ENCODE results near the gene ZNF574.
A peak's percentile ranks its signal among the peaks of the same experiment; 100 is the strongest.

ZNF574 gene

DNA sequence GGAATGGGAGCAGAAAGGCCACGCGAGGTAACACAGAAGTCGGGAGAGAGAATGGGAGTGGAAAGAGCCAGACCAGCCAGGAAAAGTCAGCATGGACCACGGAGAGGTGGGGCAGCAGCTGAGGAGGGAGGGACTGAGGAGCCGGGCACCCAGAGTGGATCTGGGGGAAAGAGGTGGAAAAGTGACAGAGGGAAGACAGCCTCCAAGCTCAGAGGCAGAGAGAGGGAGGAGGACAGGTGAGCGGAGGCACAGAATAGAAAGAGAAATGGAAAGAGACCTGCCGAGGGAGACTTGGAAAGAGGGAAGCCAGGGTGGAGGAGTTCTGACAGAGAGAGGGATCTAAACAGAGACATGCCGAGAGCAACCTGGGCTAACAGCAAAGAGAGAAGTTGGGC lies 7.6 kb upstream of the ZNF574 start:
- no peaks in the 10 kb centered on the region for H3K4me1 Mint-ChIP-seq (ENCODE audit: low read depth)
- no peak overlapping the region for H3K4me3 Mint-ChIP-seq
- H3K27ac Mint-ChIP-seq: no peak overlapping the region
- no peaks in the 10 kb centered on the region for H3K36me3 Mint-ChIP-seq (ENCODE audit: low read depth)
- H3K9me3 Mint-ChIP-seq: no peaks in the 10 kb centered on the region
- H3K27me3 Mint-ChIP-seq: peaks cover 4% of the 10 kb centered on the region

DNA sequence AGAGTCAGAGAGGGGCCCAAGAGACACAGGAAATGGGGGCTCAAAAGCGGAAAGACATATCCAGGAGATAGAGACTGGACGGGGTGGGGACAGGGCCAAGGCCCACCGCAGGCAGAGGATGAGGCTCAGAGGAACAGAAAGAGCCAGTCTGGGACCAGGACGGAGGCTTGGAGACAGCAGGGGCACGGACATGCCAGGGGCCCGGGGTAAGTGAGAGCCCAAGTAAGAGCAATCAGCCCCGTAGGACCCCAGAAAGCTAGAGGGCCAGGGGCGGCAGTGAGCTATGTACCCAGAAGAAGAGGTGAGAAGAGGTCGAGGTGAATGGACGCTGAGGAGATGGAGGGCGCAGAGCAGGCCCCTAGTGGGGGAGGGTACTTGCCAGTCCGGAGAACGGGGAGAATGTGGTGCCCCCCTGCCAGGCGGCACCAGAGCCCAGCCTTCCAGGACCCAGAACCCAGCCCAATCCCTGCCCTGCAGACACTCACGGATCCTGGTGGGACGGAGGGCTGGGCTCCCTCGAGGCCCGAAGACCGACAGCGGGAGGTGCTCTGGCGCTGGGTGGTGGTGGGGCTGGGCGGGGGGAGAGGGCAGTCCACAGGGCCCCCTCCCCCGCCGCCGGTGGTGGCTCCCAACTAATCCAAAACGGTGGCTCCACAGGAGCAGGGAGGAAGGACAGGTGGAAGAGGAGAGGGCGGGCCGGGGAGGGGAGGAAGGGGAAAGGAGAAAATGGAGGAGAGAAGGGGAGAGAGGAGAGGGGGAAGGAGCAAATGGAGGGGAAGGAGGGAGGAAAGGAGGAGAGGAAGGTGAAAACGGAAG lies 7.0 kb upstream of the ZNF574 start:
- Mint-ChIP-seq H3K4me1 (ENCODE audit: low read depth) (no peaks in the 10 kb centered on the region), H3K4me3 (no peak overlapping the region), H3K27me3 (peaks cover 4% of the 10 kb centered on the region), H3K27ac (no peak overlapping the region), H3K9me3 (no peaks in the 10 kb centered on the region), H3K36me3 (ENCODE audit: low read depth) (no peaks in the 10 kb centered on the region)

DNA sequence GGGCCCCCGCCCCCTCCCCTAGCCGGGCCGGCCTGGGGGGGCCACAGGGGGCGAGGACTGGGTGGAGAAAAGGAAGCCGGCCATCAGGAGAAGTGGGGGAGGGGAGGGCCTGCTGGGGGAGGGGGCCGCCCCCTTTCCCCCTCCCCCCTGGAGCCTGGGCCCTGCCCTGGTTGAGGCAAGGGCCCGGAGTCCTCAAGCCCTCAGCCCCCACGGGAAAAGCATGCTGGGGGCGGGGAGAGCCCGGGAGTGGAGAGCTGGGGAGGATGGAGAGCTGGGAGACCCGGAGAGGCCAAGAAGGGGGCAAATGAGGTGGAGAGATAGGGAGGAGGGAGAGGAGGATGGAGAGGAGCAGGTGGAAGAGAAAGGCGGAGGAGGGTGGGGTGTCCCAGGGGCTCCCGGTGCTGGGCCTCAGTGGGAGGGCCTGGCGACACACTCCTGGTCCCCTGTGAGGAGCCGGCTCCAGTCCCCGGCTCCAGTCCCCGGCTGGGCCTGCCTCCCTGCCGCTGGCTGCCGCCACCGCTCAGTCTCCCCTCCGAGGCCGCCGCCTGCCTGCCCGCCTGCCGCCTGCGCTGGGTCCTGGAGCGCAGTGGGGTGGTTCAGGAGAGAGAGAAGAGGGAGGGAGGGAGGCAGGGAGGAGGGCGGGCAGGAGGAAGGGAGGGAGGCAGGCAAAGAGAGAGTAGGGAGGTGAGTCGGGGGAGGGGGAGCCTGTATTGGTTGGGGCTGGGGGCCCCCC lies 6.2 kb upstream of the ZNF574 start, which contains the start of gene GRIK5:
Gene GRIK5 (minus strand): TSS at position 588 of the 733 bp plus-strand sequence. CDS start 4,436 bp downstream, outside the sequence.
- H3K9me3 Mint-ChIP-seq: no peaks in the 10 kb centered on the region
- H3K36me3 Mint-ChIP-seq (ENCODE audit: low read depth): no peaks in the 10 kb centered on the region
- peaks cover 3% of the 10 kb centered on the region for H3K4me1 Mint-ChIP-seq (ENCODE audit: low read depth)
- no peak within 1 kb of the TSS for H3K27ac Mint-ChIP-seq
- H3K4me3 Mint-ChIP-seq: no peak within 1 kb of the TSS
- H3K27me3 Mint-ChIP-seq: peaks cover 4% of the 10 kb centered on the region

DNA sequence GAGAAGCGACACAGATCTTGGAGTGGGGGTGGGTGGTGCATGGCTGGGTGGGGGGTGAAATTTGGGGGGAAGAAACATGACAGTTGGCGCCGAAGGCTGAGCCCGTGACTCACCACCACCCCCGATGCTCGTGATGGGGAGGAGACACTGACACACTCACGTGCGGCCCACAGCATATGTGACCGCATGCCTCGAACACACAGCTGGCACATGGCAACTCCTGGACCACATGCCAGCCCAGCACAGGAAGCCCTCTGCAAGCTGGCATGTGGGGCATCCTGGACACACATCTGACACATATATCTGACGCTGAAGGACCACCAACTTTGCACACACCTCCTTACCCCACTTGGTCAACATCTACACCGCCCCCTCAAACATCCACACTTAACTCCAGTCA lies 4.7 kb upstream of the ZNF574 start:
- Mint-ChIP-seq H3K36me3 (ENCODE audit: low read depth) (peaks cover 8% of the 10 kb centered on the region), H3K4me1 (ENCODE audit: low read depth) (peaks cover 16% of the 10 kb centered on the region), H3K27me3 (peaks cover 4% of the 10 kb centered on the region), H3K4me3 (no peak overlapping the region), H3K9me3 (no peaks in the 10 kb centered on the region), H3K27ac (no peak overlapping the region)

DNA sequence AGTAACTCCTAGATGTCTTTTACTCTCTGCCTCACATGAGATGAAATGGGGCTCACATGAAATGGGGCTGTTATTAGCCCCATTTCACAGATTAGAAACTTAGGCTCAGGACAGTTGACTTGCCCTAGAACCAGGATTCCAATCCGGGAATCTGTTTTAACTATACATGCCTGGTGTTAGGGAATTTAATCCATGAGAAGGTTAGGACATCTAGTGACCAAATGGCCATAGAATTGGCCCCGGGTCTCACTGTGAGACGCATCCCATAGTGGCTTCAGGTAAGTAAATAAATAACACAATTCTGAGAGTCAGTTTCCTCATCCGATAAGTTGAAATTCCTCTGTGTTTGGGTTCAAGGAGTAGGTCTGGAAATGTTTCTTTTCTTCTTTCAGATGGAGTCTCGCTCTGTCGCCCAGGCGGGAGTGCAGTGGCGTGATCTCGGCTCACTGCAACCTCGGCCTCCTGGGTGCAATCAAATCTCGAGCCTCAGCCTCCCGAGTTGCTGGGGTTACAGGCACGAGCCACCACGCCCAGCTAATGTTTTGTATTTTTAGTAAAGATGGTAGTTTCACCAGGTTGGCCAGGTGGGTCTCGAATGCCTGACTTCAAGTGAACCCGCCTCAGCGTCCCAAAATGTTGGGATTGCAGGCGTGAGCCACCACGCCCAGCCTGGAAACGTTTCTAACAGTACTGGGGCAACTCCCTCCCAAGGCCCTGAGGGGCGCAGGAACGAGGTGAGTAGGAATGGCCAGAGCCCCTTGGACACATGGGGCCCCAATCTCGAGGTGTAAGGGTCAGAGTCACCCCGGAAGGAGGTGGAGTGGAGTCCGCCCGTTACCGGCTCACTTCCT lies 1.2 kb upstream of the ZNF574 start:
- Mint-ChIP-seq H3K27me3 (peaks cover 4% of the 10 kb centered on the region), H3K27ac (peak overlapping the region; percentile 100), H3K4me1 (ENCODE audit: low read depth) (peaks cover 44% of the 10 kb centered on the region), H3K4me3 (peak overlapping the region; percentile 96), H3K9me3 (no peaks in the 10 kb centered on the region), H3K36me3 (ENCODE audit: low read depth) (peaks cover 26% of the 10 kb centered on the region)

DNA sequence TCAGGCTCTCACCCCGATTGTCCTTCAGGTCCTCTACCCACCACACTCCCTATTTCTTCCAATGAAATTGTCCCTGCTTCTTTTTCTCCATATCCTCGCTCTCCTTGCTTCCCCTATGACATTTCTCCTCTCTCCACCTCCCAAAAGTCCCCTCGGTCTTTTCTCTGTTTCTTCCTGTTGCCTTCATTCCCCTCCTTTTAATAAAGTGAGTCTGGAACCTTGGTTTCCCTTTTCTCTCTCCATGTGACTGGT lies 676 bp upstream of the ZNF574 start:
- Mint-ChIP-seq H3K27ac (peak overlapping the region; percentile 100), H3K4me3 (peak overlapping the region; percentile 96), H3K36me3 (ENCODE audit: low read depth) (peaks cover 30% of the 10 kb centered on the region), H3K4me1 (ENCODE audit: low read depth) (peaks cover 44% of the 10 kb centered on the region), H3K9me3 (no peaks in the 10 kb centered on the region), H3K27me3 (peaks cover 4% of the 10 kb centered on the region)

DNA sequence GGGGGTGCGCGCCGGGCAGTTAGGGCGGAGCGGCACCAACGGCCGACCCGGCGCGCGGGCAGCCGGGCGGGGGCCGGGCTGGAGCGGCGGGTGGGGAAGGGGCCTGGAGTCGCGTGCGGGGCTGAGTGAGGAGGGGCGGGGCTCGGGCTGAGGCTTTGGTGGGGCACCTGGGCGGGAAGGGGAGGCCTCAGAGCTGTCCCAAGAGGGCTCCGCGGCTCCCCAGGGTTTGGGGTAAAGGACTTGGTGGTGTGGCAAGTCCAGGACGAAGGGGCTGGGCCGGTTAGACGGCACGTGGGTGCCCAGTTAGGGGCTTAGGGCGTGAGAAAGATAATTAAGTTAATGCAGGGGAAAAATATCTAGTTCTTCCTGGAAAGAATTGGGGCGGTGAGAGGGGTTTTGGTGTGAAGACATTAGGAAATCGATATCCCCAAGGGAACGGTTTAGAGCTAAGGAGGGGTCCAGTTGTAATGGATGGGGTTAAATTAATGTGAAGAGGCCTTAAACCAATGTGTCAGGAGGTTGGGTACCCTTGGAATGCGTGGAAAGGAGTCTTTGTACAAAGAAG lies 496 bp downstream of the ZNF574 start:
- Mint-ChIP-seq H3K36me3 (ENCODE audit: low read depth) (peaks cover 37% of the 10 kb centered on the region), H3K27me3 (peaks cover 2% of the 10 kb centered on the region), H3K4me1 (ENCODE audit: low read depth) (peaks cover 46% of the 10 kb centered on the region), H3K4me3 (peak overlapping the region; percentile 96), H3K27ac (peak overlapping the region; percentile 92), H3K9me3 (no peaks in the 10 kb centered on the region)

DNA sequence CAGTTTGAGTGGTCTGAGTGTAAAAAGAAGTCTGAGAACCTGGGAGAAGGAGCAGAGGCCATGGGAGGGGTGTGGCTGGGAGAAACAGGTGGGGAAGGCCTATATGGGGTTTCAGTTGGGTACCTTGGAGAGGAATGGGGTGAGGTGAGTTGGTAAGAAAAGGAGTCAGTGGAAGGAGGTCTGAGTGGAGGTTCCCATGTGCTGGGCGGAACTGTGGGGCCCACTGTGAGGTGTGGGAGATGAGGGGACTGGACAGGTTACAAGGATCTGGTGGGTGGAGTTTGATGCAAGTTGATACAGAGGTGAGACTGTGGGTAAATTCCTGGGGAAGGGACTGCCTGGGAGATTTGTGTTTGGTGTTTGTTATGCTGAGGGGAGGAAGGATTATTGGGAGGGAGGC lies 2.1 kb downstream of the ZNF574 start:
- Mint-ChIP-seq H3K36me3 (ENCODE audit: low read depth) (peaks cover 45% of the 10 kb centered on the region), H3K4me3 (peak overlapping the region; percentile 96), H3K27me3 (no peaks in the 10 kb centered on the region), H3K4me1 (ENCODE audit: low read depth) (peaks cover 51% of the 10 kb centered on the region), H3K9me3 (no peaks in the 10 kb centered on the region), H3K27ac (peak overlapping the region; percentile 92)

DNA sequence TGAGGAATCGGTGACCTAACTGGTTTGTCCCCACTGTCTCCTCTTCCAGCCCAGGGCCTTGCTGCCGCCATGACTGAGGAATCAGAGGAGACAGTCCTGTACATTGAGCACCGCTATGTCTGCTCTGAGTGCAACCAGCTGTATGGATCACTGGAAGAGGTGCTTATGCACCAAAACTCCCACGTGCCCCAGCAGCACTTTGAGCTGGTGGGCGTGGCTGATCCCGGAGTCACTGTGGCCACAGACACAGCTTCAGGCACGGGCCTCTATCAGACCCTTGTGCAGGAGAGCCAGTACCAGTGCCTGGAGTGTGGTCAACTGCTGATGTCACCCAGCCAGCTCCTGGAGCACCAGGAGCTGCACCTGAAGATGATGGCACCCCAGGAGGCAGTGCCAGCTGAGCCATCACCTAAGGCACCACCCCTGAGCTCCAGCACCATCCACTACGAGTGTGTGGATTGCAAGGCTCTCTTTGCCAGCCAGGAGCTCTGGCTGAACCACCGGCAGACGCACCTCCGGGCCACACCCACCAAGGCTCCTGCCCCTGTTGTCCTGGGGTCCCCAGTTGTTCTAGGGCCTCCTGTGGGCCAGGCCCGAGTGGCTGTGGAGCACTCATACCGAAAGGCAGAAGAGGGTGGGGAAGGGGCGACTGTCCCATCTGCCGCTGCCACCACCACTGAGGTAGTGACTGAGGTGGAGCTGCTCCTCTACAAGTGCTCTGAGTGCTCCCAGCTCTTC lies 2.7 kb downstream of the ZNF574 start:
- Mint-ChIP-seq H3K36me3 (ENCODE audit: low read depth) (peaks cover 46% of the 10 kb centered on the region), H3K27me3 (no peaks in the 10 kb centered on the region), H3K27ac (peak overlapping the region; percentile 92), H3K9me3 (no peaks in the 10 kb centered on the region), H3K4me1 (ENCODE audit: low read depth) (peaks cover 51% of the 10 kb centered on the region), H3K4me3 (peak overlapping the region; percentile 96)

DNA sequence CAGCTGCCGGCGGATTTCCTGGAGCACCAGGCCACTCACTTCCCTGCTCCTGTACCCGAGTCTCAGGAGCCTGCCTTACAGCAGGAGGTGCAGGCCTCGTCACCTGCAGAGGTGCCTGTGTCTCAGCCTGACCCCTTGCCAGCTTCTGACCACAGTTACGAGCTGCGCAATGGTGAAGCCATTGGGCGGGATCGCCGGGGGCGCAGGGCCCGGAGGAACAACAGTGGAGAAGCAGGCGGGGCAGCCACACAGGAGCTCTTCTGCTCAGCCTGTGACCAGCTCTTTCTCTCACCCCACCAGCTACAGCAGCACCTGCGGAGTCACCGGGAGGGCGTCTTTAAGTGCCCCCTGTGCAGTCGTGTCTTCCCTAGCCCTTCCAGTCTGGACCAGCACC lies 3.3 kb downstream of the ZNF574 start:
- Mint-ChIP-seq H3K27ac (peak overlapping the region; percentile 45), H3K27me3 (no peaks in the 10 kb centered on the region), H3K4me1 (ENCODE audit: low read depth) (peaks cover 51% of the 10 kb centered on the region), H3K4me3 (no peak overlapping the region), H3K36me3 (ENCODE audit: low read depth) (peaks cover 50% of the 10 kb centered on the region), H3K9me3 (no peaks in the 10 kb centered on the region)

DNA sequence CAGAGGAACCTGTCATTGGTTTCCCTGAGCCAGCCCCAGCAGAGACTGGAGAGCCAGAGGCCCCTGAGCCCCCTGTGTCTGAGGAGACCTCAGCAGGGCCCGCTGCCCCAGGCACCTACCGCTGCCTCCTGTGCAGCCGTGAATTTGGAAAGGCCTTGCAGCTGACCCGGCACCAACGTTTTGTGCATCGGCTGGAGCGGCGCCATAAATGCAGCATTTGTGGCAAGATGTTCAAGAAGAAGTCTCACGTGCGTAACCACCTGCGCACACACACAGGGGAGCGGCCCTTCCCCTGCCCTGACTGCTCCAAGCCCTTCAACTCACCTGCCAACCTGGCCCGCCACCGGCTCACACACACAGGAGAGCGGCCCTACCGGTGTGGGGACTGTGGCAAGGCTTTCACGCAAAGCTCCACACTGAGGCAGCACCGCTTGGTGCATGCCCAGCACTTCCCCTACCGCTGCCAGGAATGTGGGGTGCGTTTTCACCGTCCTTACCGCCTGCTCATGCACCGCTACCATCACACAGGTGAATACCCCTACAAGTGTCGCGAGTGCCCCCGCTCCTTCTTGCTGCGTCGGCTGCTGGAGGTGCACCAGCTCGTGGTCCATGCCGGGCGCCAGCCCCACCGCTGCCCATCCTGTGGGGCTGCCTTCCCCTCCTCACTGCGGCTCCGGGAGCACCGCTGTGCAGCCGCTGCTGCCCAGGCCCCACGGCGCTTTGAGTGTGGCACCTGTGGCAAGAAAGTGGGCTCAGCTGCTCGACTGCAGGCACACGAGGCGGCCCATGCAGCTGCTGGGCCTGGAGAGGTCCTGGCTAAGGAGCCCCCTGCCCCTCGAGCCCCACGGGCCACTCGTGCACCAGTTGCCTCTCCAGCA lies 4.2 kb downstream of the ZNF574 start:
- H3K4me1 Mint-ChIP-seq (ENCODE audit: low read depth): peaks cover 45% of the 10 kb centered on the region
- peaks cover 50% of the 10 kb centered on the region for H3K36me3 Mint-ChIP-seq (ENCODE audit: low read depth)
- no peaks in the 10 kb centered on the region for H3K27me3 Mint-ChIP-seq
- H3K9me3 Mint-ChIP-seq: no peaks in the 10 kb centered on the region
- no peak overlapping the region for H3K27ac Mint-ChIP-seq
- no peak overlapping the region for H3K4me3 Mint-ChIP-seq

DNA sequence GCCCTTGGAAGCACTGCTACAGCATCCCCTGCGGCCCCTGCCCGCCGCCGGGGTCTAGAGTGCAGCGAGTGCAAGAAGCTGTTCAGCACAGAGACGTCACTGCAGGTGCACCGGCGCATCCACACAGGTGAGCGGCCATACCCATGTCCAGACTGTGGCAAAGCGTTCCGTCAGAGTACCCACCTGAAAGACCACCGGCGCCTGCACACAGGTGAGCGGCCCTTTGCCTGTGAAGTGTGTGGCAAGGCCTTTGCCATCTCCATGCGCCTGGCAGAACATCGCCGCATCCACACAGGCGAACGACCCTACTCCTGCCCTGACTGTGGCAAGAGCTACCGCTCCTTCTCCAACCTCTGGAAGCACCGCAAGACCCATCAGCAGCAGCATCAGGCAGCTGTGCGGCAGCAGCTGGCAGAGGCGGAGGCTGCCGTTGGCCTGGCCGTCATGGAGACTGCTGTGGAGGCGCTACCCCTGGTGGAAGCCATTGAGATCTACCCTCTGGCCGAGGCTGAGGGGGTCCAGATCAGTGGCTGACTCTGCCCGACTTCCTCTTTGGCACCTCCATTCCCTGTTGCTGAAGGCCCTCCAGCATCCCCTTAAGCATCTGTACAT lies 4.9 kb downstream of the ZNF574 start:
- Mint-ChIP-seq H3K36me3 (ENCODE audit: low read depth) (peaks cover 43% of the 10 kb centered on the region), H3K9me3 (no peaks in the 10 kb centered on the region), H3K4me3 (no peak overlapping the region), H3K27ac (peak overlapping the region; percentile 23), H3K4me1 (ENCODE audit: low read depth) (peaks cover 37% of the 10 kb centered on the region), H3K27me3 (no peaks in the 10 kb centered on the region)

DNA sequence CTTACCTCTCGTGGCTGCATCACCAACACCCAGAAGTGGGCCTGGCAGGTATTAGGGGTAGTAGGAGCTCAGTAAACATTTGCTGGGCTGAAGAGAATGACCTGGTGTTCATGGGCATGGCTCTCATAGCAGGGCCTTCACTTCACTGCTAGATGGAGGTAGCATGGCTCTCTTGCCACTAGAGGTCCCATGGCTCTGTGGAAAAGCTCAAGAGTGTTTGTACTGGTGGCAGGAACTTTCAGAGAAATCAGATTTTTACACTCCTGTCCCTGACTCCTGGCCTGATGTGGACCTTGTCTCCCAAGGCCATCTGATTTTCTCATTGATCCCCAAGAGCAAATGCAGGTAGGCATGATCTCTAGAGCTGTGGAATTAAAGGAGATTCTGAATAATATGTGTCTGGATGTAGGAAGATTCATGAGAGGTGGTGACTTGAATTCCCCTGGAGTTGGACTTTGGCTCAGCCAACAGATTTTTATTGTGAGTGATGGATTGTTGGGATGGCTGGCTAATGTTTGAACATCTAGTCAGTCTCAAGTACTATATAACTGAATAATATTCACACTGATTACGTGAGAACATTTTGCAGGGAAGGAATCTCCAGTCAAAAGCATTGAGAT lies 5.7 kb downstream of the ZNF574 start:
- H3K27ac Mint-ChIP-seq: peak overlapping the region; percentile 74
- peaks cover 42% of the 10 kb centered on the region for H3K36me3 Mint-ChIP-seq (ENCODE audit: low read depth)
- H3K4me1 Mint-ChIP-seq (ENCODE audit: low read depth): peaks cover 33% of the 10 kb centered on the region
- H3K4me3 Mint-ChIP-seq: no peak overlapping the region
- no peaks in the 10 kb centered on the region for H3K9me3 Mint-ChIP-seq
- H3K27me3 Mint-ChIP-seq: no peaks in the 10 kb centered on the region

Measured in stimulated activated naive CD8-positive, alpha-beta T cell treated with anti-CD3 and anti-CD28 coated beads, Interleukin-15, Interleukin-2, amounts not matched to agents 100 ng/mL and 50 ng/mL, for 24 hours (primary cell).